HG03025 (cell line): ENCODE measurements around the gene ZC4H2.
"Not testable (repeated sequence)": the region's sequence is repeated elsewhere in the genome, so short reads cannot be mapped to it uniquely, and the experiment has no call there.

Source experiments
- ATAC-seq: cut with Tn5 transposase; IDR thresholded peaks from one replicate; pipeline ENCODE4 v1.9.1; 2021; ENCODE audit warnings: mild to moderate bottlenecking, moderate library complexity; ENCODE audit not compliant: unreplicated experiment, low FRiP score

The ZC4H2 gene, protein sequence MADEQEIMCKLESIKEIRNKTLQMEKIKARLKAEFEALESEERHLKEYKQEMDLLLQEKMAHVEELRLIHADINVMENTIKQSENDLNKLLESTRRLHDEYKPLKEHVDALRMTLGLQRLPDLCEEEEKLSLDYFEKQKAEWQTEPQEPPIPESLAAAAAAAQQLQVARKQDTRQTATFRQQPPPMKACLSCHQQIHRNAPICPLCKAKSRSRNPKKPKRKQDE

DNA sequence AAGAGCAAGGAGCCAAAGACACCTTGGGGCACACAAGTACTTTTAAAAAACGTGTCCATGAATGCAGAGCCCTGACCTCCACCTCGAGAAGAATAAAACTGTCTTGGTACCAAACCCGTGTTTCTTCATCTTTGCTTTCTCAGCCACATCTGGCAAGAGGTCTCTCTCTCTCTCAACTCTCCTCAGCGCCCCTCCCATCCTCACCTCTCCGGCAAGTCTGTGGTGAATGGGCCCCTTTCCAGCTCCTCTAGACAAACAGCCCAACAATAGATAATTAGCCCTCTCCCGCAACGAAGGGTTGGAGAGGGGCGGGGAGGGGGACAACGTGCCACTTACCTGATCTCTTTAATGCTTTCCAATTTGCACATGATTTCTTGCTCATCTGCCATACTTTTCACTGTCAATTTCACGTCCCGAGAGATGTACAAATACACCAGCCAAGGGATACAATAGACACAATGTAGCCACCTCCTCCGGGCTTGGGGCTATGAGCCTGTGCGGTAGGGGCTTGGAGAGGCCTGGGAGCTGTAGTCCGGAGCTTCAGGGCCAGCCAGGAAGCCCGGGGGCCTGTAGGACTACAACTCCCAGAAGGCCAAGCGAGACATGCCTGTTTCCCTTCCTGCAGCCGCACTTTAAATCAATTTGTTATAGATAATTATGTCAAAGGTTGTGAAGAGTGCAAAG, at the start of gene ZC4H2:
Gene ZC4H2, minus strand, starts transcription at position 462 of the 684 bp plus-strand sequence. Its CDS starts 73 bp downstream, at position 389.
- peak; percentile 100 for ATAC-seq

- no peak for ATAC-seq
Measured at GRCh38 chrX:65017451-65017850, 41.2 kb upstream of the ZC4H2 start.

DNA sequence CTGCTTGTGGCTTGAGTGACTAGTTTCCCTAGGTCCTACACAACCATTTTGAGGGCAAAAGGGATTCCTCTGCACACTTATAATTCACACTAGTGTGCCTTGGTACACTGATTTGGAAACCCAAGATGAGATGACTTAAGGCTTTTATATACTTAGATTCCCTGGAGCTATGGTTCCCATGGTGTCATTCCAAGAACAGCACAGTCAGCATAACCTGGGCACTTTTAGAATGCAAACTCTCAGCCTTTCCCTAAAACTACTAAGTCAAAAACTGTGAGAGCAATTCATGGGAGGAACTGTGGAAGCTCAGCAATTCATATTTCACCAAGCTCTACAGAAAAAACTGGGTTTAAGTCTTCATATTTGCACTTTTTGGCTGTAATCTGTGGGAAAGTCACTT, 38.0 kb upstream of the ZC4H2 start:
- no peak for ATAC-seq

GRCh38 chrX:65009459-65009858, 33.2 kb upstream of the ZC4H2 start:
- ATAC-seq, result no peak

- ATAC-seq, result not testable (repeated sequence)
Measured at GRCh38 chrX:65002208-65002607, 26.0 kb upstream of the ZC4H2 start.

DNA sequence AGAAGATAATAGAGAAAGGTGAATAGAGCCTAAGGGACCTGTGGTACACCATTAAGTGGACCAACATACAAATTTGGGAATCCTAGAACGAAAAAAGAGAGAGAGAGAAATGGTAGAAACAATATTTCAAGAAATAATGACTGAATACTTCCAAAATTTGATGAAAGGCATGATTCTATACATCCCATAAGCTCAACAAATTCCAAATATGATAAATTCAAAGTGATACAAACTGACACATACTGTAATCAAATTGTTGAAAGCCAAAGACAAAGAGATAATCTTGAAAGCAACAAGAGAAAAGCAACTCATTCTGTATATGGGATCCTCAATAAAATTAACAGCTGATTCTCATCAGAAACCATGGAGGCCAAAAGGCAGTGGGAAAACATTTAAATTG, 20.6 kb upstream of the ZC4H2 start:
- ATAC-seq, result no peak

GRCh38 chrX:64994131-64994798, 18.0 kb upstream of the ZC4H2 start:
- no peak for ATAC-seq

- no peak for ATAC-seq
Measured at GRCh38 chrX:64977830-64978229, 1.6 kb upstream of the ZC4H2 start.

GRCh38 chrX:64977051-64977450, 801 bp upstream of the ZC4H2 start:
- no peak for ATAC-seq

- peak; percentile 21 for ATAC-seq
Measured at GRCh38 chrX:64976673-64977040, 407 bp upstream of the ZC4H2 start.

- peak; percentile 7 for ATAC-seq
Measured at GRCh38 chrX:64975491-64975890, 759 bp downstream of the ZC4H2 start.

GRCh38 chrX:64925480-64925879, 50.8 kb downstream of the ZC4H2 start:
- ATAC-seq, result no peak

DNA sequence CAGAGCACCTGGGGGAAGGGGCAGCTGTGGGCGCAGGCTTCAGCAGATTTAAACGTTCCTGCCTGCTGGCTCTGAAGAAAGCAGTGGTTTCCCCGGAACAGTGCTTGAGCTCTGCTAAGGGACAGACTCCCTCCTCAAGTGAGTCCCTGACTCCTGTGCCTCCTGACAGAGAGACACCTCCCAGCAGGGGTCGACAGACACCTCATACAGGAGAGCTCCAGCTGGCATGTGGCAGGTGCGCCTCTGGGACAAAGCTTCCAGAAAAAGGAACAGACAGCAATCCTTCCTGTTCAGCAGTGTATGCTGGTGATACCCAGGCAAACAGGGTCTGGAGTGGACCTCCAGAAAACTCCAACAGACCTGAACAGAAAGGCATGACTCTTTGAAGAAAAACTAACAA, 68.1 kb downstream of the ZC4H2 start:
- ATAC-seq, result no peak

DNA sequence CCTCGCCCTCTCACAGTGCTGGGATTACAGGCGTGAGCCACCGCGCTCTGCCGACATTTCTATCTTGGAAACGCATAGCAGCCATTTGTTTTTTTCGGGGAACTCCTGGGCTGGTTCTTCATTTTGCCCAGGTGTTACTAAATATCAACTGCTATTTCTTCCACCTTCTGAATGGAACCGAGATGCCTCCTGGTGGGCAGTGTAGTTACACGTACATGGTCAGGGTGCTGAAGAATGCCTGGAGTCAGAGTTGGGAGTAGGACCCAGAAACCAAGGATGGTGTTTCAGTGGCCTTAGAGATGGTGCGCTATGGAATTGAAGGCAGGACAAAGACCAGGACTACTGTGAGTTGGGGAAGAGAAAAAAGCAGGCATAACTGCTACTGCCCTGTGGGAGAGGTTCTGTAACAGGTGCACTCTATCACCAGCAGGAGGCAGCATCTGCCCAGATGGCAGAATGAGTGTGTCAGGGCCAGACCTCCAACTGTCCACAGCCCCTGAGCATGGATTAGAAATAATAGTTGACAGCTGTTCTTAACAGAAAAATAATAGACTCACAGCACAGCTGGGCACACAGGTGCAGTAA, 81.7 kb downstream of the ZC4H2 start:
- peak; percentile 68 for ATAC-seq

GRCh38 chrX:64885850-64886249, 90.4 kb downstream of the ZC4H2 start:
- ATAC-seq, result no peak

- ATAC-seq, result not testable (repeated sequence)
Measured at GRCh38 chrX:64878709-64879108, 97.5 kb downstream of the ZC4H2 start.

DNA sequence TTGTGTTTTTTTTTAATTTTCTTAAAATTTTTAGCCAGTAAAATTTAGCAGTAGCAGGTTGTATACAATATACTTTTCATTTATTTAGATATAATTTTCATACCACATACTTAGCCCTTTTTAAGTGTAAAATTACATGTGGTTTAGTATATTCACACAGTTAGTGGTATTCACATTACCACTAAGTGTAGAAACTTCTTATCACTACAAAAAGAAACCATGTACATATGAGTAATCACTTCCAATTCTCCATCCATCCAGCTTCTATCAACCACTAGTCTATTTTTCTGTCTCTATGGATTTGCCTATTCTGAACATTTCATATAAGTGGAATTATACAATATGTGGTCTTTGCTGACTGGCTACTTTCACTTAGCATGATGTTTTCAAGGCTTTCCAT, 109.0 kb downstream of the ZC4H2 start:
- no peak for ATAC-seq
